ENCODE results near the gene LCLAT1. TPM values are rescaled to one million over a fixed set of nuclear protein-coding genes. Genes with fewer than 3 reads are reported as not detected.

The LCLAT1 gene
- total RNA-seq, 2 experiments from 2014 or later: 9.2 to 19.6 TPM

DNA sequence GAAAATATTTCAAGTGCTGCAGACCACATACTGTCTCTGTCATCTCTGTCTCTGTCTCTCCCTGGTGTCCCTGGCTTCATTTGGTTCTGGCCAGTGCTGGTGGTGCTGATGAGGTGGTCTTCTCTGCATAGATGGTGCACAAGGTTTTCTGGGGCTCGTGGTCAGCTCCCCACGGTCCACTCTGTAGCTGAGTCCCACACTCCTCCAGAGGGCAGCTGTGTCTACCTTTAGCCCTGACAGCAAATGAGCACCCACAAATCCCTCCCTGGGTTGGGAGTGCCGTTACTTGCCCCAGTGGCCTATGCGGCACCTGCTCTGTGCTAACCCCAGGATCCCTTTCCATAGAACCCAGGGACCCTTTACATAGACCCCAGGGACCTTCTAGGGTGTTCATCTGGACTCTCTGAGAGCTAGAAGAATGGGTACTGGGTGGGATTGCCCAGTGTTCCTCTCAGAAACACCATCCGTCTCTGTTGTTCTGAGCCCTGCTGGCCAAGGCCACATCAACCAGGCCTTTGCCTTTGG lies 230.9 kb downstream of the LCLAT1 start:
- TF ChIP-seq, protein P1, sequence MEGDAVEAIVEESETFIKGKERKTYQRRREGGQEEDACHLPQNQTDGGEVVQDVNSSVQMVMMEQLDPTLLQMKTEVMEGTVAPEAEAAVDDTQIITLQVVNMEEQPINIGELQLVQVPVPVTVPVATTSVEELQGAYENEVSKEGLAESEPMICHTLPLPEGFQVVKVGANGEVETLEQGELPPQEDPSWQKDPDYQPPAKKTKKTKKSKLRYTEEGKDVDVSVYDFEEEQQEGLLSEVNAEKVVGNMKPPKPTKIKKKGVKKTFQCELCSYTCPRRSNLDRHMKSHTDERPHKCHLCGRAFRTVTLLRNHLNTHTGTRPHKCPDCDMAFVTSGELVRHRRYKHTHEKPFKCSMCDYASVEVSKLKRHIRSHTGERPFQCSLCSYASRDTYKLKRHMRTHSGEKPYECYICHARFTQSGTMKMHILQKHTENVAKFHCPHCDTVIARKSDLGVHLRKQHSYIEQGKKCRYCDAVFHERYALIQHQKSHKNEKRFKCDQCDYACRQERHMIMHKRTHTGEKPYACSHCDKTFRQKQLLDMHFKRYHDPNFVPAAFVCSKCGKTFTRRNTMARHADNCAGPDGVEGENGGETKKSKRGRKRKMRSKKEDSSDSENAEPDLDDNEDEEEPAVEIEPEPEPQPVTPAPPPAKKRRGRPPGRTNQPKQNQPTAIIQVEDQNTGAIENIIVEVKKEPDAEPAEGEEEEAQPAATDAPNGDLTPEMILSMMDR (conservative IDR thresholded peaks at IDR 0.05; ENCODE audit: low read length): no peak
- no peak for TF ChIP-seq EZH2phosphoT487 (IDR thresholded peaks at IDR 0.05; ENCODE audit: borderline replicate concordance, low read depth, low read length)
- no peaks in the 10 kb centered on the region for H3K36me3 ChIP-seq (ENCODE audit: insufficient read depth, low read length)
- CTCF ChIA-PET (ENCODE audit: unreplicated experiment): interaction anchor here (0.5 kb wide), 1 partner anchor 8 kb away, joined by 4 read pairs; no protein-coding TSS in a partner anchor

DNA sequence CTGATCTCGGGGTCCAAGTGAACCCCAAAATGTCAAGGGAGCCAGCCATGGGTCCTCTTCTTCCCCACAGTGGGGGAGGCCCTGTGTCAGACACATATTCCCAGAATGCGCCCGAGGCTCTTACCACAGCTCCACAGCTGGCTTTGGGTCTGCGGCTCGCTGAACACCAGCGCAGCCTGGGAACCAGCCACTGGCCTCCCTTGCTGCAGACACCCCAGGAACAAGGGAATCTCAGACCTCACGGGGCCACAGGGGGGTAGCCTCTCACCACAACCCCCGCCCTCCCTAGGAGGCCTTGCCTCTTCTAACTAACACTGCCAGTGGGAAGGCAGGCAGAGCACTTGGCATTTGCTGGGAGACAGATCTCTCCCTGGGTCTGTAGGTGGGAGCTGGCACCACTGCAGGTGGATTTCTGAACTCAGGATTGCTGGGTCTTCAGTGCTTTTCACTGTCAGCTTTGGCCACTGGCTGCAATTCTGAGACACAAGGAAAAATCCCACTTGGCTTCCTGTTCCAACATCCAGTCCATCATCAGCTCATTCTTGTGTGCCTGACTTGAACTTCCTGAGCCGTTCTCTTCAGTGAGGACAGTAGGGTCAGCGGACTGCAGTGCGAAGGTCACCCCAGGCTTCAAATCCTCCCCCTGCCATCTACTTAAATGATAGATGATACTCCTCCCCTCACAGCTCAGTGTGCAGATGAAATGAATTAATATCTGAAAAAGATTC lies 231.5 kb downstream of the LCLAT1 start:
- Histone ChIP-seq H3K4me1 (ENCODE audit: insufficient read depth, low read length, poor library complexity, severe bottlenecking) (peaks cover 15% of the 10 kb centered on the region), H3K27ac (ENCODE audit: low read depth, low read length, poor library complexity, severe bottlenecking) (no peak overlapping the region), H3K4me2 (ENCODE audit: low read length) (no peak overlapping the region), H3K9me3 (ENCODE audit: low read length) (no peaks in the 10 kb centered on the region), H3K4me3 (ENCODE audit: low read depth, low read length, poor library complexity, severe bottlenecking) (no peak overlapping the region), H2AFZ (ENCODE audit: low read length) (no peak overlapping the region), H3K9me2 (ENCODE audit: insufficient read depth, low read length) (no peaks in the 10 kb centered on the region), H3K36me3 (ENCODE audit: insufficient read depth, low read length) (no peaks in the 10 kb centered on the region), H3K79me2 (ENCODE audit: insufficient read depth, low read depth, low read length) (no peaks in the 10 kb centered on the region), H4K20me1 (ENCODE audit: insufficient read depth, low read length) (no peaks in the 10 kb centered on the region)
- CTCF ChIA-PET (ENCODE audit: unreplicated experiment): no interaction called here
- intact Hi-C loops (cut with micrococcal nuclease; ENCODE audit: unreplicated experiment): no loop called here
- BruUV-seq (replicated peaks): no TSS peak
- POLR2A ChIA-PET: no interaction called here
- no peak for DNase-seq (ENCODE audit: low spot score)
- TF ChIP-seq, protein P1 (conservative IDR thresholded peaks at IDR 0.05; ENCODE audit: low read length): no peak
- TF ChIP-seq EZH2phosphoT487 (IDR thresholded peaks at IDR 0.05; ENCODE audit: borderline replicate concordance, low read depth, low read length): no peak

More for the DNA sequence above, 230.9 kb downstream of the LCLAT1 start:
- no peak overlapping the region for H3K4me3 ChIP-seq (ENCODE audit: low read depth, low read length, poor library complexity, severe bottlenecking)
- no peak overlapping the region for H3K4me2 ChIP-seq (ENCODE audit: low read length)
- intact Hi-C loops (cut with micrococcal nuclease; ENCODE audit: unreplicated experiment): no loop called here
- no peak for DNase-seq (ENCODE audit: low spot score)
- no peaks in the 10 kb centered on the region for H4K20me1 ChIP-seq (ENCODE audit: insufficient read depth, low read length)
- H3K79me2 ChIP-seq (ENCODE audit: insufficient read depth, low read depth, low read length): no peaks in the 10 kb centered on the region
- no TSS peak for BruUV-seq (replicated peaks)
- POLR2A ChIA-PET: no interaction called here
- no peaks in the 10 kb centered on the region for H3K9me3 ChIP-seq (ENCODE audit: low read length)
- H2AFZ ChIP-seq (ENCODE audit: low read length): no peak overlapping the region
- H3K9me2 ChIP-seq (ENCODE audit: insufficient read depth, low read length): no peaks in the 10 kb centered on the region
- H3K4me1 ChIP-seq (ENCODE audit: insufficient read depth, low read length, poor library complexity, severe bottlenecking): peaks cover 9% of the 10 kb centered on the region
- no peak overlapping the region for H3K27ac ChIP-seq (ENCODE audit: low read depth, low read length, poor library complexity, severe bottlenecking)

DNA sequence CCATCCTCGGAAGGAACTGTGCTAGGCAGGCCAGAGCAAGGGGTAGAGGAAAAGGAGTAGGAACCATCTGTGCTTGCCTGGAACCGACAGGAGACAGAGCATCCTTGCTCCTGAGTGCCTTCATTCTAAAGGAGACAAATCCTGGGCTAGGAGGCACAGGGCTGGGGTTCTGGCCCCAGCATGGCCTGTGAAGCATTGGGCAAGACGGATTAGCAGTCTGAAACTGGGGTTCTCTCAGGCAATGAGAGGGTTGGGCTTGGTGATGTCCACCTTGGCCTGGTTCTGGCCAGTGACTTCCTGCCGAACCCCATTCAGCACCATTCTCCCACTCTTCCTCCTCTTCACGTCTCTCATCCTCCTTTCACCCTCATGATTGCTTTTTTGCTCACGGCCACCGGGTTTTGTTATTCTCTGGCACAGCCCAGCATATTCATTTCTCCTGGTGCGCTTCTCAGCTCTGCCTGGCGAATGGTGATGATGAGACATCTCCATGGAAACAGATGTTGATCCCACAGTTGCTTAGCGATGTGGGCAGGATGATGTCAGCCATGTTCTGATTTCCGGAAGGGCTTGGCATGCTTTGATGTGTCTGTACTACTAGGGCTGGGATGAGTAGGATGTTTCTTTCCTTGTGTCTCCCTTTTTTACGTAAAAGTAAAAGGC lies 232.5 kb downstream of the LCLAT1 start:
- Histone ChIP-seq H3K36me3 (ENCODE audit: insufficient read depth, low read length) (no peaks in the 10 kb centered on the region), H4K20me1 (ENCODE audit: insufficient read depth, low read length) (no peaks in the 10 kb centered on the region), H3K27ac (ENCODE audit: low read depth, low read length, poor library complexity, severe bottlenecking) (no peak overlapping the region), H2AFZ (ENCODE audit: low read length) (no peak overlapping the region), H3K4me2 (ENCODE audit: low read length) (no peak overlapping the region), H3K9me2 (ENCODE audit: insufficient read depth, low read length) (no peaks in the 10 kb centered on the region), H3K79me2 (ENCODE audit: insufficient read depth, low read depth, low read length) (no peaks in the 10 kb centered on the region), H3K4me3 (ENCODE audit: low read depth, low read length, poor library complexity, severe bottlenecking) (no peak overlapping the region), H3K4me1 (ENCODE audit: insufficient read depth, low read length, poor library complexity, severe bottlenecking) (peaks cover 16% of the 10 kb centered on the region), H3K9me3 (ENCODE audit: low read length) (no peaks in the 10 kb centered on the region)
- no peak for TF ChIP-seq EZH2phosphoT487 (IDR thresholded peaks at IDR 0.05; ENCODE audit: borderline replicate concordance, low read depth, low read length)
- TF ChIP-seq, protein P1 (conservative IDR thresholded peaks at IDR 0.05; ENCODE audit: low read length): no peak
- no peak for DNase-seq (ENCODE audit: low spot score)
- POLR2A ChIA-PET: no interaction called here
- CTCF ChIA-PET (ENCODE audit: unreplicated experiment): no interaction called here
- intact Hi-C loops (cut with micrococcal nuclease; ENCODE audit: unreplicated experiment): no loop called here
- no TSS peak for BruUV-seq (replicated peaks)

All from OCI-LY7 (cell line).